ENCODE data around the gene RPTOR. TPM values are rescaled to one million over a fixed set of nuclear protein-coding genes. Genes with fewer than 3 reads are reported as not detected.

RPTOR gene
- polyA plus RNA-seq, 1 donor (not counting 4 experiments of a cell fraction or from before 2014, with no cell fraction given) = 4.0 TPM

DNA sequence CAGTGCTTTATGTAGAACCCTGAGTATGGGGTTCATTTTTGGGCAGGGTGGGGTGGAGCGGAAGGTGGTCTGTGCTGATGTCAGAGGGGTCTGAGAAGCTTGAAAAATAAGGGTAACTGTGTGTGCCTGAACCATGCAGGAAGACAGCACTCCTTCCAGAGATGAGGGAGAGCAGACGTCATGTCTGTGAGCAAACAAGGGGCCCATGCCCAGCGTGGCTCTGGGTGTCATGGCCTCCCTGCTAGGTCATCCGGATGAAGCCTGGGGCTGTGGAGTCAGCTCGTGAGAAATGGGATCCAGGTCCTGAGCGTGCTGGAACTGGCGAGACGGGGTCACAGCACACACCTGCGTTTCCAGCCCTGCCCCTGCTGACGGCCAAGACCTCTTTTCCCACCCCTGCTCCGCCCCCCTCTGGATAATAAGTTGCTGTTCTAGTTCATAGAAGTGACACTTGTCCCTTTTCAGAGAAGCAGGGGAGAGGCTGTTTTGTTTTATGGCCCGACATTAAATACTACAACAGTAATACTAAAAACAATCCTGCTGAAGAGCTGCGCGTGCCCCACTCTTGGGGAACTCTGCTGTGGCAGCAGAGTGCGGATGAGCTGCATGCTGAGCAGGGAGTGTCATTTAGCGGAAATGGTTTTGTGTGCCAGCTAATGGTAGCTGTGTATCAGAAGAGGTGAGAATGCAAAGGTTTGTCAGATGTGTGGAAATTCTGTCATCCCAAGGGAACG is 92.6 kb downstream of the RPTOR start:
- no peaks in the 10 kb centered on the region for H3K27me3 ChIP-seq (ENCODE audit: control insufficient read depth, extremely low read depth, insufficient read depth, low read length)
- H3K36me3 ChIP-seq (ENCODE audit: control insufficient read depth in 2 of 2, extremely low read depth in 1 of 2, insufficient read depth in 2 of 2, low read length in 2 of 2) = no peaks in the 10 kb centered on the region
- no peak for TF ChIP-seq EZH2 (IDR thresholded peaks at IDR 0.05; ENCODE audit: low read length)
- TF ChIP-seq, protein P1, sequence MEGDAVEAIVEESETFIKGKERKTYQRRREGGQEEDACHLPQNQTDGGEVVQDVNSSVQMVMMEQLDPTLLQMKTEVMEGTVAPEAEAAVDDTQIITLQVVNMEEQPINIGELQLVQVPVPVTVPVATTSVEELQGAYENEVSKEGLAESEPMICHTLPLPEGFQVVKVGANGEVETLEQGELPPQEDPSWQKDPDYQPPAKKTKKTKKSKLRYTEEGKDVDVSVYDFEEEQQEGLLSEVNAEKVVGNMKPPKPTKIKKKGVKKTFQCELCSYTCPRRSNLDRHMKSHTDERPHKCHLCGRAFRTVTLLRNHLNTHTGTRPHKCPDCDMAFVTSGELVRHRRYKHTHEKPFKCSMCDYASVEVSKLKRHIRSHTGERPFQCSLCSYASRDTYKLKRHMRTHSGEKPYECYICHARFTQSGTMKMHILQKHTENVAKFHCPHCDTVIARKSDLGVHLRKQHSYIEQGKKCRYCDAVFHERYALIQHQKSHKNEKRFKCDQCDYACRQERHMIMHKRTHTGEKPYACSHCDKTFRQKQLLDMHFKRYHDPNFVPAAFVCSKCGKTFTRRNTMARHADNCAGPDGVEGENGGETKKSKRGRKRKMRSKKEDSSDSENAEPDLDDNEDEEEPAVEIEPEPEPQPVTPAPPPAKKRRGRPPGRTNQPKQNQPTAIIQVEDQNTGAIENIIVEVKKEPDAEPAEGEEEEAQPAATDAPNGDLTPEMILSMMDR (optimal IDR thresholded peaks at IDR 0.05 in 1 of 3, IDR thresholded peaks at IDR 0.05 in 1 of 3, conservative IDR thresholded peaks at IDR 0.05 in 1 of 3; ENCODE audit: extremely low read depth in 1 of 3, insufficient read depth in 2 of 3, low read length in 3 of 3) = no peak
- FAIRE-seq (no peak), DNase-seq (ENCODE audit: low read depth, low spot score) (no peak)
- no peaks in the 10 kb centered on the region for H3K4me1 ChIP-seq (ENCODE audit: control insufficient read depth, extremely low read depth, insufficient read depth, low read length)
- no peak overlapping the region for H3K27ac ChIP-seq (ENCODE audit: control insufficient read depth, insufficient read depth, low read length)
- H3K4me3 ChIP-seq (ENCODE audit: control insufficient read depth in 2 of 3, extremely low read depth in 1 of 3, insufficient read depth in 2 of 3, low read depth in 1 of 3, low read length in 3 of 3) = no peak overlapping the region
- peaks cover 2% of the 10 kb centered on the region for H3K9me1 ChIP-seq (ENCODE audit: control insufficient read depth, extremely low read depth, insufficient read depth, low read length)
- H3K9me3 ChIP-seq (ENCODE audit: control insufficient read depth, low read depth, low read length) = no peaks in the 10 kb centered on the region
- H2AFZ ChIP-seq (ENCODE audit: control insufficient read depth, low read length) = no peak overlapping the region
- dilution Hi-C loops (cut with MboI; ENCODE audit: extremely low pct_ligation_motif_present, low sequenced_read_pairs) = no loop called here
- H3K79me2 ChIP-seq (ENCODE audit: control insufficient read depth, insufficient read depth, low read length) = peaks cover 44% of the 10 kb centered on the region
- H3K9ac ChIP-seq (ENCODE audit: control insufficient read depth, extremely low read depth, insufficient read depth, low read length) = no peak overlapping the region
- no peak overlapping the region for H3K4me2 ChIP-seq (ENCODE audit: control insufficient read depth, extremely low read depth, insufficient read depth, low read depth, low read length)
- no peaks in the 10 kb centered on the region for H4K20me1 ChIP-seq (ENCODE audit: control insufficient read depth, extremely low read depth, insufficient read depth, low read length)

DNA sequence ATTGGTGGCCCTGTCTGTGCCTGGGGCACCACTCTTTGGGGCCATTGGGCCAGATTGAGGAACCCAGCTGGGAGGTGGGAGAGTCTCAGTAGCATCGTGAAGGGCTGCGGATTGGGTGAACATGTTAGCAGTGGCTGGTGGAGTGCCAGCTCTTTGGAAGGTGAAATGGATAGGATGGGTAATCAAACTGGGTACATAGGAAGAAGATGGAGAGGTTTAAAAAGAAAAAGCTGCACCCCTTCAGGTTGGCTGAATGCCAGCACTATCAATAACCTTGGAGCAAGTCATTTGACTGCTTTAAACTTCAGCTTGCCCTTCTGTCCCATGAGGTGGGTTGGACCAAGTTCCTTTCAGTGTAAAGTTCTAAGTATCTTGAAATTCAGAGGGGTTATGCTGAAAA is 95.0 kb downstream of the RPTOR start:
- Histone ChIP-seq H3K9ac (ENCODE audit: control insufficient read depth, extremely low read depth, insufficient read depth, low read length) (no peak overlapping the region), H2AFZ (ENCODE audit: control insufficient read depth, low read length) (no peak overlapping the region), H3K36me3 (ENCODE audit: control insufficient read depth in 2 of 2, extremely low read depth in 1 of 2, insufficient read depth in 2 of 2, low read length in 2 of 2) (peaks cover 0 to 3% of the 10 kb centered on the region in 2 experiments), H3K27me3 (ENCODE audit: control insufficient read depth, extremely low read depth, insufficient read depth, low read length) (no peaks in the 10 kb centered on the region), H3K4me2 (ENCODE audit: control insufficient read depth, extremely low read depth, insufficient read depth, low read depth, low read length) (no peak overlapping the region), H3K9me1 (ENCODE audit: control insufficient read depth, extremely low read depth, insufficient read depth, low read length) (peaks cover 2% of the 10 kb centered on the region), H3K4me3 (ENCODE audit: control insufficient read depth in 2 of 3, extremely low read depth in 1 of 3, insufficient read depth in 2 of 3, low read depth in 1 of 3, low read length in 3 of 3) (no peak overlapping the region), H3K9me3 (ENCODE audit: control insufficient read depth, low read depth, low read length) (no peaks in the 10 kb centered on the region), H3K79me2 (ENCODE audit: control insufficient read depth, insufficient read depth, low read length) (peaks cover 29% of the 10 kb centered on the region), H3K27ac (ENCODE audit: control insufficient read depth, insufficient read depth, low read length) (no peak overlapping the region), H4K20me1 (ENCODE audit: control insufficient read depth, extremely low read depth, insufficient read depth, low read length) (peaks cover 6% of the 10 kb centered on the region), H3K4me1 (ENCODE audit: control insufficient read depth, extremely low read depth, insufficient read depth, low read length) (no peaks in the 10 kb centered on the region)
- TF ChIP-seq, protein P1 (optimal IDR thresholded peaks at IDR 0.05 in 1 of 3, IDR thresholded peaks at IDR 0.05 in 1 of 3, conservative IDR thresholded peaks at IDR 0.05 in 1 of 3; ENCODE audit: extremely low read depth in 1 of 3, insufficient read depth in 2 of 3, low read length in 3 of 3) = no peak
- TF ChIP-seq EZH2 (IDR thresholded peaks at IDR 0.05; ENCODE audit: low read length) = no peak
- no peak for DNase-seq (ENCODE audit: low read depth, low spot score)
- dilution Hi-C loops (cut with MboI; ENCODE audit: extremely low pct_ligation_motif_present, low sequenced_read_pairs) = no loop called here
- no peak for FAIRE-seq

Measured in keratinocyte (primary cell).